ENCODE measurements around the gene VWA3B. TPM values are rescaled to one million over a fixed set of nuclear protein-coding genes. Genes with fewer than 3 reads are reported as not detected.

The VWA3B gene
- total RNA-seq, 2 donors from 2014 or later = 0.78 TPM; not detected in 1

GRCh38 chr2:98281607-98282006, 194.6 kb downstream of the VWA3B start:
- no peaks in the 10 kb centered on the region for H3K27me3 ChIP-seq
- TF ChIP-seq POLR2A (IDR thresholded peaks at IDR 0.05) (no peak), CTCF (IDR thresholded peaks at IDR 0.05) (no peak)
- no peaks in the 10 kb centered on the region for H3K36me3 ChIP-seq (replicated peaks in 1 of 2; ENCODE audit: insufficient read depth in 1 of 2, low read depth in 2 of 2)
- H3K4me3 ChIP-seq = no peak overlapping the region
- peaks cover 19% of the 10 kb centered on the region for H3K4me1 ChIP-seq
- ATAC-seq = no peak
- intact Hi-C loops (cut with DNase I) = no loop called here
- no peak for DNase-seq
- no peaks in the 10 kb centered on the region for H3K9me3 ChIP-seq
- whole genome bisulfite sequencing, 2 donors = 66 to 70% methylated on average over 6 of the region's 6 CpGs
- H3K27ac ChIP-seq = no peak overlapping the region

DNA sequence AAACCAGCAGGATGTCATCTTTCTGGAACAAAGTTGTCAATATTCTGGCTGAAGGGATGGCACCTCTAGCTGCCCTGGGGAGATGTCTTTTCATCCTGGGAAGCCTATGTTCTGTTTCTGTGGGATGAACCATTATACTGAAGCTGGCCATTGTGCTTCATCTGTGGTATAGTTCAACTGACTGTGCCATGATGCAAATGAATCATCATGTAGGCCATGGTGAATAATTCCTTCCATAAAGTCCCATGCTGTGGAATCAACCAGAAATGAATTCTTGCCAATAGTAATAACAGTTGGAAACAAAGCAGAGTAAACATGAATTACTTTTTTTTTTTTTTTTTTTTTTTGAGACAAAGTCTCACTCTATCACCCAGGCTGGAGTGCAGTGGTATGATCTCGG, 195.1 kb downstream of the VWA3B start:
- DNase-seq (no peak), ATAC-seq (no peak)
- no peaks in the 10 kb centered on the region for H3K36me3 ChIP-seq (replicated peaks in 1 of 2; ENCODE audit: insufficient read depth in 1 of 2, low read depth in 2 of 2)
- H3K4me3 ChIP-seq = no peak overlapping the region
- H3K27me3 ChIP-seq = no peaks in the 10 kb centered on the region
- intact Hi-C loops (cut with DNase I) = no loop called here
- peaks cover 18% of the 10 kb centered on the region for H3K4me1 ChIP-seq
- 75 to 90% methylated on average over 1 of the region's 1 CpG for WGBS, 2 donors
- H3K9me3 ChIP-seq = no peaks in the 10 kb centered on the region
- no peak for TF ChIP-seq POLR2A (IDR thresholded peaks at IDR 0.05)
- TF ChIP-seq CTCF (IDR thresholded peaks at IDR 0.05) = no peak
- H3K27ac ChIP-seq = no peak overlapping the region

GRCh38 chr2:98293030-98293429, 206.1 kb downstream of the VWA3B start:
- no peak for DNase-seq
- no peak for ATAC-seq
- intact Hi-C loops (cut with DNase I) = no loop called here
- Histone ChIP-seq H3K27ac (no peak overlapping the region), H3K4me3 (no peak overlapping the region), H3K27me3 (no peaks in the 10 kb centered on the region), H3K36me3 (replicated peaks in 1 of 2; ENCODE audit: insufficient read depth in 1 of 2, low read depth in 2 of 2) (no peaks in the 10 kb centered on the region), H3K9me3 (no peaks in the 10 kb centered on the region), H3K4me1 (peaks cover 8% of the 10 kb centered on the region)
- no peak for TF ChIP-seq CTCF (IDR thresholded peaks at IDR 0.05)
- TF ChIP-seq POLR2A (IDR thresholded peaks at IDR 0.05) = no peak
- 78 to 80% methylated on average over 5 of the region's 5 CpGs for WGBS, 2 donors

GRCh38 chr2:98293931-98294687, 207.1 kb downstream of the VWA3B start:
- DNase-seq (no peak), ATAC-seq (no peak)
- H3K36me3 ChIP-seq (replicated peaks in 1 of 2; ENCODE audit: insufficient read depth in 1 of 2, low read depth in 2 of 2) = no peaks in the 10 kb centered on the region
- no peak overlapping the region for H3K27ac ChIP-seq
- H3K27me3 ChIP-seq = no peaks in the 10 kb centered on the region
- WGBS, 2 donors = 74 to 77% methylated on average over 12 of the region's 12 CpGs
- no peak for TF ChIP-seq POLR2A (IDR thresholded peaks at IDR 0.05)
- no peak for TF ChIP-seq CTCF (IDR thresholded peaks at IDR 0.05)
- H3K4me1 ChIP-seq = peaks cover 8% of the 10 kb centered on the region
- intact Hi-C loops (cut with DNase I) = no loop called here
- no peak overlapping the region for H3K4me3 ChIP-seq
- no peaks in the 10 kb centered on the region for H3K9me3 ChIP-seq

- no peak overlapping the region for H3K4me3 ChIP-seq
- H3K27ac ChIP-seq = no peak overlapping the region
- WGBS, 2 donors = 71 to 72% methylated on average over 6 of the region's 6 CpGs
- no peaks in the 10 kb centered on the region for H3K9me3 ChIP-seq
- no peak for TF ChIP-seq CTCF (IDR thresholded peaks at IDR 0.05)
- no peak for TF ChIP-seq POLR2A (IDR thresholded peaks at IDR 0.05)
- intact Hi-C loops (cut with DNase I) = no loop called here
- DNase-seq (no peak), ATAC-seq (no peak)
- no peaks in the 10 kb centered on the region for H3K27me3 ChIP-seq
- H3K4me1 ChIP-seq = peaks cover 8% of the 10 kb centered on the region
- H3K36me3 ChIP-seq (replicated peaks in 1 of 2; ENCODE audit: insufficient read depth in 1 of 2, low read depth in 2 of 2) = no peaks in the 10 kb centered on the region
These were observed 207.7 kb downstream of the VWA3B start for GRCh38 chr2:98294711-98295110.

Data from body of pancreas (tissue), 4 donors.